ENCODE measurements around the gene SLC5A10.
"Not testable (repeated sequence)": the region's sequence is repeated elsewhere in the genome, so short reads cannot be mapped to it uniquely, and the experiment has no call there.

The SLC5A10 gene

GRCh38 chr17:18948476-18949006 is 3.4 kb upstream of the SLC5A10 start:
- DNase-seq = no peak

GRCh38 chr17:18949566-18949965 is 2.4 kb upstream of the SLC5A10 start:
- DNase-seq = no peak

DNA sequence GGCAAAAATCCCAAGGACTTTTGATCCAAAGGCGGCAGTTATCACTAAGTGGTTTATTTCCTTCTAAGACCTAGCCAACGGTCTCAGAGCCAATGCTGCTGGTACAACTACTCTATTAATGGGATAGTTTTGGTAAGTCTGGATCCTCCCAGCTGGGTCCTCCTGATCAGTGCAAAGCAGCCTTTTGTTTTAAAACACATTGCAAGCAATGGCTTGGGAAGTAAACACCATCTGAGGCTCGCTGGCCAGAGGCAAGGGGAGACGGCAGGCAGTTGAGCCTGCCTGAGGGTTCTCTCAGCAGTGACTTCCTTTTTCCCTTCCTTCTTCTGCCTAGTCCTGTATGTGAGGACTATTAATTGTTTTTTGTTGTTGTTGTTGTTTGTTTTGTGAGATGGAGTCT is 1.6 kb upstream of the SLC5A10 start:
- no peak for DNase-seq

DNA sequence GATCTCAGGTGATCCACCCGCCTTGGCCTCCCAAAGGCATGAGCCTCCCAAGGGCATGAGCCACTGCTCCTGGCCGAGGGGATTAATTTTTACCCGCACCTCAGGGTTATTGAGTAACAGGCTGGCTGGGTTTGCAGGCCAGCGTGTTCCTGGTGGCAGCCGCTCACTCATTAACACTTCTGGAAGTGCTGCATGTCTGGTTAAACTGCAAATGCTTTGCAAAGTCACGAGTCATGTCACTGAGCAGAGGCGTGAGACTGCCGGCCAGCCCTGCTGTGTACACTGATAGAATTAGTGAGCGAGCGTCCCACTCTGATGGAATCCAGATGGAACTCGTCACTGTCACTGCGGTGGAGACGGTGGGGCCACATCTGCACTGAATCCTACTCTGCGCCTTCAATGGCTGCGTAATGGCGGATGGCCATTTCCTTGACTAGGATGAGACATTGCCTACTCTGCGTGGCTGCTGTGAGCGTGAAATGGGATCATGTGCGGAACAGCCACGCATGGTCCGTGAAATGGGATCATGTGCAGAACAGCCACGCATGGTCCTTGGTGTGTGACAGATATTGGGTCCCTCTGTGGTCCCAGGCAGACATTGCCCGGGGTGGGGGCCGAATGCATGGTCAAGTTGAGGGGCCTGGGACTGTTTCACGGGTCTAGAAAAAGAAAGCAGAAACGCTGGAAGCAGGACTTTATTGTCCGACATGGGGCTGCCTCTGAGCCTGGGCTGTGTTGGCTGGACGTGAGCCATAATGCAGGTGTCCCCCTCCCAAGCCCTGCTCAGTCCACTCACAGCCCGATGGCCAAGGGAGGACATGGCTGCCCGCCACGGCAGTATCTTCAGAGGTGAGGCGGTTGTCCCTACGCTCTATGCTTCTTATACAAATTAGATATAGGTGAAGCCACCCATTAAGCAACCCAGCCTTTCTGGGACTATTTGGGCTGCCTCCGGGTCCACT is 740 bp upstream of the SLC5A10 start:
- no peak for DNase-seq

DNA sequence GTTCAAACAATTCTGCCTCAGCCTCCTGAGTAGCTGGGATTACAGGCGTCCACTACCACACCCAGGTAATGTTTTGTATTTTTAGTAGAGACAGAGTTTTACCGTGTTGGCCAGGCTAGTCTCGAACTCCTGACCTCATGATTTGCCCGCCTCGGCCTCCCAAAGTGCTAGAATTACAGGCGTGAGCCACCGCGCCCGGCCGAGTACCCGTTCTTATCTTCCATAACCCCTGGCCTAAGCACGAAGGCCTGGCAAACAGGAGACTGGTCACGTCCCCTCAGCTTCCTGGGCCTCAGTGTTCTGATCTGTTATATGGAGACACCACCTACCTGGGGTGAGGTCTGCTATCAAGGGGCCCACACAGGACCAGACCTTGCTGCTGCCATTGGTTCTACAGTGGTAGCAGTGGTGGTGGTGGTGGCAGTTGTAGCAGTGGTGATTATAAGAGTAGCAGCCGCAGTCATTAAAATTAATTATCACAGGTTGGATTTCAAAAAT is 1.3 kb downstream of the SLC5A10 start:
- no peak for DNase-seq

GRCh38 chr17:18954321-18954720 is 2.4 kb downstream of the SLC5A10 start:
- no peak for DNase-seq

DNA sequence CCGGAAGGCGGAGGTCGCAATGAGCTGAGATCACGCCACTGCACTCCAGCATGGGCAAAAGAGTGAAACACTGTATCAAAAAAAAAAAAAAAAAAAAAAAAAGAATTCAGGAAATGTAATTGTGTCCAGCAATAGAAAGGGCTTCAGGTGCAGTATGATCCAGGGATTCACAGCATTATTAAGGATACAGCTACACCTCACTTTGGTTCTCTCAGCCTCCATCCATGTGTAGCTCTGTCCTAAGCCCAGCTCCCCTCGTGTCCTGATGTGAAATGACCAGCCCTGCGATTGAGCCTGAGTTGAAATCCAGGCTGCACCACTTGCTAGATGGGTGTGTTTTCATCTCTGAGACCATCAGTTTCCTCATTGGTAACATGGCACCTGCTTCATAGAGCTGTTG is 3.0 kb downstream of the SLC5A10 start:
- no peak for DNase-seq

GRCh38 chr17:18956021-18956420 is 4.1 kb downstream of the SLC5A10 start:
- DNase-seq = not testable (repeated sequence)

- DNase-seq = no peak
These were observed 4.6 kb downstream of the SLC5A10 start for GRCh38 chr17:18956581-18956980.

- no peak for DNase-seq
These were observed 5.9 kb downstream of the SLC5A10 start for GRCh38 chr17:18957831-18958230.

DNA sequence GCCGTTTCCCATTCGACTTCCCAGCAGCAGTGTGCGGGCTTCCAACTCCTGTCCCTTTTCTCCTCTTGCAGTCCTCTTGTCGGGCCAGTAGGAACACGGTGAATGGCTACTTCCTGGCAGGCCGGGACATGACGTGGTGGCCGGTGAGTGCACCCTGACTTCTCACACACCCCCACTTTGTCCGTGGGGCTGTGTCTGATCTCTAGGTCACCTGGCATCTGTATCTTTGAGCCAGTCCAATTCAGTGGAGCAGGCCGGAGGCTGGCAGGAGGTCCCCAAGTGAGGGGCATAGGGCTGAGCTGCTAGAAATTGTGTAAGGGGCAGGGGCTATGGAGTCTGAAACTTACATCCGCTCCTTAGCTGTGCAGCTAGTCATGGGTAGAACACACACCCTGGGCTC is 6.6 kb downstream of the SLC5A10 start:
- DNase-seq = no peak

DNA sequence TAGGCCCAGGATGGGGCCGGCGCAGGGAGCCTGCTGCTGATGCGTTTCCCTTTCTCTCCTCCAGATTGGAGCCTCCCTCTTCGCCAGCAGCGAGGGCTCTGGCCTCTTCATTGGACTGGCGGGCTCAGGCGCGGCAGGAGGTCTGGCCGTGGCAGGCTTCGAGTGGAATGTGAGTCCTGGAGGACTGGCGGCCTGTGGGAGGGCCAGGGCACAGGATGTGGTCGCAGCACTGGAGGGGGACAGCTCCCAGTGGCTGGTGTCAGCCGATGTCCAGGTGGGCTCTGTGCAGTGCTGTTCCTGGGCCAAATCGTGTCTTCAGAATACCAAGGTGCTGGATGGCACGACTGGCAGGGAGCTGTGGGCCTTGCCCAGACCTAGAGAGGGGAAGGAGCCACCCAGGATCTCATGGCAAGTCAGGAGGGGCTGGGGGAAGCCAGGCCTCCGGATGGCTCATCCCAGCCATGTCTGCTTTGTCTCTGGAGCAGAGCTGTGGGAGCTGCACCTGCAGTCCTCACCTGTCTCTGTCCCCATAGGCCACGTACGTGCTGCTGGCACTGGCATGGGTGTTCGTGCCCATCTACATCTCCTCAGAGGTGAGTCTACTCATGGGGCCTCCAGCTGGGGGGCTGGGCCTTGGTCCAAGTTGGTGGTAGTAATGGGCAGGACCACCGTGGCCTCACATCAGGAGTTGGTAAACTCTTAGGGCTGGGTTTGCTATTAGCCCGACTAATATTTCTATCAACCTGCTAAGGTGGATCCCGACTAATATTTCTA is 7.3 kb downstream of the SLC5A10 start:
- no peak for DNase-seq

DNA sequence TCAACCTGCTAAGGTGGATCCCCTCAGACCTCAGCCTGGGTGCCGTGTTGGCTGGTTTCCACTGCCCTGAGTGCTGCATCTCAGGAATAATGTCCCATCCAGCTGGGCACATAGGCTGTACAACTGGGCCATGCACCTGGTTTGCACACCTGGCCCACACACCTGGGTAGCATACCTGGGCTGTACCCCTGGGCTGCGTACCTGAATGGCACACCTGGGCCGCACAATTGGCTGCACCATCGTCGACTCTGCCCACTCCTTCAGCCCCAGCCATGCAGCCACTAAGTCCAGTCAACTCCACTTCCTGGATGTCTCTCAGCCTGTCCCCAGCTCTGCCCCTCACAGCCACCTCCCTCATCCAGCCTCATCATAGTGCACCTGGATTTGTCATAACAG is 7.9 kb downstream of the SLC5A10 start:
- no peak for DNase-seq

- no peak for DNase-seq
These were observed 8.3 kb downstream of the SLC5A10 start for GRCh38 chr17:18960241-18960665.

GRCh38 chr17:18960803-18961511 is 9.0 kb downstream of the SLC5A10 start:
- peak; percentile 57 for DNase-seq

DNA sequence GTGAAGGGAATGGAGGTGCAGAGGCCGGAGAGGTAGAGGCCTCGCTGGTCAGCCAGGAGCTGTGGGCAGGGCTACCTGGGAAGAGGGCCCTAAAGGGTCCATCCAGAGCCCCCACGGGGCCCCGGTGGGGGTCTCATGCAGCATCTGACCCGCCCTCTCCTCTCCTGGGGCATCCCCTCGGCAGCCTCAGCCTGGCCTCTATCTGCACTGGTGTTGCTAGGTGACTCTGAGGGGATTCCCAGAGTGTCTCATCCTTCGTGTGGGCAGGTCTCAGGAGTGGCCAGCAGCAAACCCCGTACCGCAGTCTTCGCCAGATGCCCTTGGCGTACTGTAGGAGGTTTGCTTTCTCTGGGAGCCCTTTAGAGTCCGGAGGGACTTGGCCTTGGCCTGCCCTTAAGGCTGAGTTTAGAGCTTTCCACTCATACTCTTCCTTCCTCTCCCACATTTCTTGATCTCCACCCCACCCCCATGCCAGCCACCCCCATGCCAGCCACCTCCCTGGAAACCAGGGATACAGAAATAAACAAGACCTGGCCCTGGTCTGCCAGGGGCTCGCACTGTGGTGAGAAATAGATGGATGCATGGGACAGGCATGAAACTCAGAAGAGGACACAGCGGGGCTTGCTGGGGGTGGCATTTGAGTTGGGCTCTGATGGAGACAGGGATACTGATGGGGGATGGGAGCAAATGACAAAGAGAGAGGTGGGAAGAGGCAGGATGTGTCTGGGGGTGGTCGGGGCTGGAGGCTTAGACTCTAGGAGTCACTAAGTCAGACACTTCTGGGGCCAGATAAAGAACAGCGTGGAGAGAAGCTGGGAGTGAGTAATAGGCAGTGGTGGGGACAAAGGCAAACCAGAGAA is 9.9 kb downstream of the SLC5A10 start:
- DNase-seq = peak; percentile 28

DNA sequence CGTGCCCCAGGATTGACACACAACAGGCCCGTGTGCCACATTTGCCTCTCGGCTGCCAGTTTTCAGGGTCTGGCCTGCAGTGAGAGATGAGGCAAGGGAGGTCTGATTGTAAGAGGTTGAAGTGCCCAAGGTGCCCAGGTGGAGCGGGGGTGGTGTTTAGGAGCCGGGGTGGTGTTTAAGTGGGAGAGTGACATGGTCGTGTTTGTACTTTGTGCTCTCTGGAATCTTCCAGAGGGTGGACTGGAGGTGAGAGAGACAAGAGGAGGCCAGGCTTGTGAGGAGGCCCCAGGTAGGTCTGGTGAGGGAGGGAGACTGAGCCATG is 10.5 kb downstream of the SLC5A10 start:
- no peak for DNase-seq

DNA sequence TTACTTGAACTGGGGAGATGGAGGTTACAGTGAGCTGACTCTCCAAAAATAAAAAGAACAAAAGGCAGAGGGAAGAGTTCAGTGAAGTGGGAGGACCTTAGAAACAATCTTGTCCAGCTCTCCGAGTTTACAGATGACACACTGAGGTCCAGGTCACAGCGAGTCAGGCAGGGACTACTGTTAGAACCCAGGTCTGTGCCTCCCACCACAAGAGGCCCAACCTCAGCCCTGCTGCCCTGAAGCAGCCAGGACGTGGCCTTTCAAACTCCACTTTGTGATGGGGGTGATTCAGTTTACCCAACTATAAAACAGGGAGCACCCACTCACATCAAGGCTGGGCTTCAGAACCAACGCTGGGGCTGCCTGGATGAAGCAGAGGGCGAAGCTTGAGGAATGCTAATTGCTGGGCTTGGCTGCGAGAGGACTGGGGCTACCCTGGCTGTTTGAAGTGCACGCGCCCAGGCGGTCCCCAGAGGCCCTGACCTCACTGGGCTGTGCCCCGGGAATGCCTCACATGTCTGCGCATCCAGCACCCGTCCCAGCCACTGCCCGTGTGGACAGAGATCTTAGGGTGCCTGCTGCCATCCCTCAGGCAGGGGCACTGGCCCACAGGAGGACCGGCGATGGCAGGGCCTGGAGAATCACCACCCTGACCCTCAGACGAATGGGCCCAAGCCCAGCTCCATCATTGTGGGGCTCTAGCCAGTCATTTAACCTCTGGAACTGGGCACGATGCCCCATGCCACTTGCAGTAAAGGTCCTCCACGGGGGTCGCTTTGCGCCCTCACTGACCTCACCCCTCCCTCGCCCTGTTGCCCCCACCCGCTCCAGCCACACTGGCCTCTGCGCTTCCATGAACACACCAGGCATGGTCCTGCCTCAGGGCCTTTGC is 11.4 kb downstream of the SLC5A10 start:
- DNase-seq = peak; percentile 13

- no peak for DNase-seq
These were observed 12.0 kb downstream of the SLC5A10 start for GRCh38 chr17:18964018-18964351.

DNA sequence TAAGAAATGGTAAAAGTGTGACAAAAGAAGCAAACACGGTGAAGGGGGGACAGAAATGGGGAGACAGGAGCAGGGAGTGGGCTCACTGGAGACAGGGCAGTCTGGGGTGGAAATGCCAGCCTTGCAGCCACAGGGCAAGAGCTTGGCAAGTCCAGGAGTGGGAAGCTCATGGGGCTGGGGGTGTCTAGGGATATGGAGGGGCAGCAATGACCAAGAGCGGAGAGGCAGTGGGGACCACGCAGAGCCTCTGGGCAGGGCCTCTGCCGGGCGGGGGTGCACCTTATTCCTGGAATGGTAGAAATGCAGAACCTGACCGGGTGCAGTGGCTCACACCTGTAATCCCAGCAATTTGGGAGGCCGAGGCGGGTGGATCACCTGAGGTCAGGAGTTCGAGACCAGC is 12.6 kb downstream of the SLC5A10 start:
- DNase-seq = no peak
